Stimulated activated naive CD8-positive, alpha-beta T cell treated with anti-CD3 and anti-CD28 coated beads, Interleukin-15, amount 100 ng/mL, for 72 hours (primary cell): Measurements from ENCODE around the gene EIF6.
A peak's percentile ranks its signal among the peaks of the same experiment; 100 is the strongest.
"Not testable (repeated sequence)": the region's sequence is repeated elsewhere in the genome, so short reads cannot be mapped to it uniquely, and the experiment has no call there.

Experiments
- ATAC-seq: fragments of 150-1000 bp; cut with Tn5 transposase; 2 replicates; pipeline ENCODE4 v1.10.0; 2021; ENCODE audit warnings: mild to moderate bottlenecking, moderate library complexity
- DNase-seq, 2 donors: peaks; one replicate each; pipeline ENCODE4 v3.0.0; 2021 to 2022
- H3K27ac Mint-ChIP-seq, 2 donors: one replicate each; pipeline ENCODE4 v1.8.0; 2022; ENCODE audit warnings: mild to moderate bottlenecking in 2 of 2, mixed read lengths in 2 of 2, moderate library complexity in 2 of 2
- H3K27me3 Mint-ChIP-seq: one replicate; pipeline ENCODE4 v1.8.0; 2022; ENCODE audit warnings: mixed read lengths
- H3K4me1 Mint-ChIP-seq: one replicate; pipeline ENCODE4 v1.8.0; 2022; ENCODE audit warnings: mild to moderate bottlenecking, mixed read lengths
- H3K4me3 Mint-ChIP-seq, 2 donors: one replicate each; pipeline ENCODE4 v1.8.0; 2022; ENCODE audit warnings: mild to moderate bottlenecking in 2 of 2, mixed read lengths in 2 of 2, moderate library complexity in 1 of 2
- H3K9me3 Mint-ChIP-seq, 2 donors: one replicate each; pipeline ENCODE4 v1.8.0; 2022; ENCODE audit warnings: mixed read lengths in 2 of 2

EIF6 gene

DNA sequence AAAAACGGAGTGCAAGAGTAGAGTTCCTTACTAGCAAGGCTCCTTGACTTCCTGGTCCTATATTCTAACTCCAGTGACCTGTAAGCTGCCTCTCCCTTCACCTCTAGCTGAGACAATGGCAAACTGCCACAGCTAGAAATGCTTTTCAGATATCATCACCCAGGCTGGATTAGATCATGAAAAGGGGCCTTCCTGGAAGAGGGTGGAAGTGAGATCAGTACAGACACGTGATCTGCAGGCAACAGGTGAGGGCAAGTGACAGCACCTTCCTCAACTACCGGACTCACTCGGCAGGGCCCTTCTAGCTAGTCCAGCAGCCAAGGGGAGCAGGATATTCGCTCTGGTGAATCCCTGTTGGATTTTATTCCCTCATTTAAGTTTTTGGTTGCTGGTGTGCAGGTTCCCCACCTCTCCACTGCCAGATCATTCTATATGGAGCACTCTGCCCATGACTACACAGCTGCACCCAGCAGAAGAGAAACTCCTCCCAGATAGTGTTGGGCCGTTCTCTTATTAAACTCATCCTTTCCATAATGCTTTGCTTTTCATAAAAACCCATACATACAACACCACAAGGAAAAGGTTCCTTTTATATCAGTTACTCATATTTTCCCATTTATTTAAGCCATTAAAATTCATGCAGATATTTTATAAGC lies 34.1 kb upstream of the EIF6 start:
- peak overlapping the region; percentile 76 to 77 for H3K27ac Mint-ChIP-seq

DNA sequence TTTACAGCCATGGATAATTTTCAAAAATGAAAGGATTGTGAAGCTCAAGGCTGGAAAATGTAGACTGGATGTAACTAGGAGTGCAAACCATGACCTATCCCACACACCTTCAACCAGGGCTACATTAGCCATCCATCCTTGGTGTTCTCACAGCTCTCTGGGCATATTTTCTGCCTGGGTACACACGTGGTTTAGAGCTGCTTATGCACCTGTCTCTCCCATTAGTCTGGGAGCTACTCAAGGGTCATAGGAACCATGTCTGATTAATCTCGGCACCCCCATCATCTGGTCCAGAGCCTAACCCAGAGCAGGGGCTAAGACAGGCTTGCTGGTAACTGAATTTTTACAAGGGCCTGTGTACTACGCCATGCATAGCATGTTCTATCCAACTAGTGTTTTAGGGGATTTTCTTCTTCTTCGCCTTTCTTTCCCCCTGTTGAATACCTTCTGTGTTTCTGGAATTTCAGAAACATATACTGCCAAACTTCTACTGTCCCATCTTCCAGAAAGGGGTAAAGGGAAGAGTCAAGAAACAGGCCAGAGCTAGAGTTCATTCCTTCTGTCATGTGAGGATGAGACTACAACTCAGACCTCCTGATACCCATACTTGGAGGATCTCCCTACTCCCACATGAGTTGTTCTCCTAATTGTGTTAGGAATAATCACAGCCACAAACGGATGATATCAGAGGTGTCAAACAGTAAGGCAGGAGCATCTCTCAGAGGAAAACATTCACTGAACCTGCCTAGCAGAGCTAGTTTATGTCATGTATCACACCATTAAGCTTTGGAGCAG lies 33.0 kb upstream of the EIF6 start:
- peaks cover 38% of the 10 kb centered on the region for H3K4me1 Mint-ChIP-seq
- no peak overlapping the region for H3K4me3 Mint-ChIP-seq
- H3K9me3 Mint-ChIP-seq = no peaks in the 10 kb centered on the region
- DNase-seq = no peak
- no peaks in the 10 kb centered on the region for H3K27me3 Mint-ChIP-seq
- peak overlapping the region in 1 of 2 donors; percentile 2 for H3K27ac Mint-ChIP-seq
- no peak for ATAC-seq

More for the DNA sequence above, 34.1 kb upstream of the EIF6 start:
- DNase-seq (no peak), ATAC-seq (peak; percentile 50)
- Mint-ChIP-seq H3K27me3 (no peaks in the 10 kb centered on the region), H3K4me3 (no peak overlapping the region), H3K4me1 (peaks cover 43% of the 10 kb centered on the region), H3K9me3 (no peaks in the 10 kb centered on the region)

DNA sequence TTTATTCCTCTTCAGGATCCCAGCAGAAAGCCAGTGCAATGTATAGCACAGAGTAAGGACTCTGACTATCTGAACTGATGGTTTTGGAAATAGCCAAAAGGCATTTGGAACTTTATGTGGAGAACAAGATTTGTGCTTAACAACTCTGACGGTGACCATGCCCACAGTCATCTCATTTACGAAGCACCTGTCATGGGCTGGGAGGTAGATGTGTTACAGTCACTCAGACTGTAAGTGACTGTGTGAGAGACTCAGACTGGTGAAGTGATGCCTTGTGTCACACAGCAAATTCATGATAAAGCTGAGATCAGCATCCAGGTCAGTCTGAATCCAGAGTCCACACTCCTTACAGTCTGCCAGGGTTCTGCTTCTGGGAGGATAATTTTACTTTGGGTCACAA lies 31.5 kb upstream of the EIF6 start:
- Mint-ChIP-seq H3K27ac (no peak overlapping the region), H3K9me3 (no peaks in the 10 kb centered on the region)

DNA sequence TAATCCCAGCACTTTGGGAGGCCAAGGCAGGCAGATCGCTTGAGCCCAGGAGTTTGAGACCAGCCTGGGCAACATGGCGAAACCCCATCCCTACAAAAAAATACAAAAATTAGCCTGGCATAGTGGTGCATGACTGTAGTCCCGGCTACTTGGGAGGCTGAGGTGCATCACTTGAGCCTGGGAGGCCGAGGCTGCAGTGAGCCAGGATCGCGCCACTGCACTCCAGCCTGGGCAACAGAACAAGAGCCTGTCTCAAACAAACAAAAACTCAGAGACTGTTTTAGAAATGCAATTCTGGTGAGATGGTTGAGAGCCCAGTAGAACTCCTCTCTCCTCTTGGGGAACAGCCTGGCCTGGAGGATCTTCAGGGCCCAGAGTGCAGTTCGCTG lies 31.1 kb upstream of the EIF6 start:
- H3K9me3 Mint-ChIP-seq, H3K27ac Mint-ChIP-seq, ATAC-seq, H3K27me3 Mint-ChIP-seq, DNase-seq, H3K4me3 Mint-ChIP-seq: not testable (repeated sequence)
- peaks cover 57% of the 10 kb centered on the region for H3K4me1 Mint-ChIP-seq

More for the DNA sequence above, 31.5 kb upstream of the EIF6 start:
- H3K27me3 Mint-ChIP-seq = no peaks in the 10 kb centered on the region
- DNase-seq (no peak), ATAC-seq (no peak)
- H3K4me3 Mint-ChIP-seq = no peak overlapping the region
- peaks cover 53% of the 10 kb centered on the region for H3K4me1 Mint-ChIP-seq

DNA sequence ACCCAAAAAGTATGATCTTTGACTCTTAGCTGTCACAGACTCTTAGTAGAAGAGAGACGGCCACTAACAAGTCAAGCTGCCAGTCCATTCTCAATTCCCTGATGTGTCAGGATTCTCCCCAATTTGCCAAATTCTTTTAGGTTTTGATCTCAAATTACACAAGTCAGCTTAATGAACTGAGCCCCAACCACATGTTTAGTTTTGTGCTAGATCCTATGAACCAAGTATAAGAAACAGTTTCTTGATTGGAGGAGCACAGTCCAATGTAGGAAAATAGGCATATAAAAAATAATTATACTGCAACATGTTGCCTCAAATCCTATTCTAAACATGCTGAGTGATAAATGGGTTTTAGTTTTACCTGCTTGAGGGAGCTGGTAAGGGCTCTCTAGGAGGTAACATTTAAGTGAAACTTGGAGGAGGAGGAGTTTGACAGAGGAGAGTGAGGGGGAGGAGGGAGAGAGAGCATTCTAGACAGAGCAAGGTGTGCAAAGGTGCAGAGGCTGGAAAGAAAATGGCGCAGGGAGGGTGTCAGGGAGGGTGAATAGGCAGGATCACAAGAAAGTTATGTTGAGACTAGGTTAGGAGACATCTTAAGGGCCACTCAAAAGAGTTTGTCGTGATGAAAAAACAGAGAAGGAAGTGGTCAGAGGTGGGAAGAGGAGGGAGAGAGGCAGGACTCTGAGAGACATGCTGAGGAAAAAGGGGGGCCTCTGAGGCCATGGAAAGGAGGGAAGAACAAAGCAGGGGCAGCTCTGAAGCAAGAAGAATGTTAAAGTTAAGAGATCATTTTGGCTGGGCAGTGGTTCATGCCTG lies 30.5 kb upstream of the EIF6 start:
- H3K27ac Mint-ChIP-seq = peak overlapping the region in 1 of 2 donors; percentile 86
- no peaks in the 10 kb centered on the region for H3K9me3 Mint-ChIP-seq
- H3K27me3 Mint-ChIP-seq = no peaks in the 10 kb centered on the region
- DNase-seq (no peak), ATAC-seq (peak; percentile 32)
- peaks cover 57% of the 10 kb centered on the region for H3K4me1 Mint-ChIP-seq
- H3K4me3 Mint-ChIP-seq = peak overlapping the region; percentile 1 to 12

DNA sequence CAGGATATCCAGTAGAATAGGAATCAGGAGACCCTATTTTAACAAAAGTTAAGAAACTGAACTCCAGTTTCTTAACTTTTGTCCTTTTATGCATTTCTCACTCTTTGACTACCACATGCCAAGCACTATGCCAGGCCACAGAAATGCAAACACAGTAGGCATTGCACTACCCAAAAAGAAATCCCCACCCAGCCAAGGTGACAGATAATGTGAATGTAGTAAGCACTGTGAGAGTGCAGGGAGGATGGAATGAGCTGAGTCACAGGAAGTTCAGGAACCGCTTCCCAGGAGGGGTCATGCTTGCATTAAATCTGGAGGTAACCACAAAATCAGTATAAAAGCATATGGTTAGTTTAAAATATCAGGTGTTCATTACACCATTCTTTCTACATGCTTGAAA lies 27.7 kb upstream of the EIF6 start:
- peak in 1 of 2 donors; percentile 36 for DNase-seq
- Mint-ChIP-seq H3K27ac (peak overlapping the region in 1 of 2 donors; percentile 67), H3K4me3 (peak overlapping the region in 1 of 2 donors; percentile 13), H3K4me1 (peaks cover 53% of the 10 kb centered on the region), H3K27me3 (no peaks in the 10 kb centered on the region), H3K9me3 (no peaks in the 10 kb centered on the region)
- peak; percentile 86 for ATAC-seq

DNA sequence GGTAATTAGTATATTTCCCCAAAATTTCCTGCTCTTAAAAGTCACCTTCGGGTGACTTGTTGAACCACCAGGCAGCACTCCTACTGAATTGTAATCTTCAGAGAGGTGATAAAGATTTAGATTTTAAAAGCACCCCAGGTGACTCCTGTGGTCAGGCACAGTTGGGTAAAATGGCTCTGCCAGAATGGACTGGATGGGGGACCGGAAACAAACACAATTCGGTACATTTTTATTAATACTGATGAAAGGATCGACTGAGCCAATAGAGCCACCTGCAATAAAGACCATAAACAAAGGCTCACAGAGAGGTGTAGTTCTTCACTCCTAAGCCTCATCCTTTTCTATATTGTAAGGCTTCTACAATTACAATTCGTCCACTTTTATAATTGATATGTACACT lies 27.2 kb upstream of the EIF6 start:
- H3K27me3 Mint-ChIP-seq = no peaks in the 10 kb centered on the region
- H3K9me3 Mint-ChIP-seq = no peaks in the 10 kb centered on the region
- DNase-seq = no peak
- H3K4me3 Mint-ChIP-seq = peak overlapping the region in 1 of 2 donors; percentile 13
- no peak for ATAC-seq
- H3K4me1 Mint-ChIP-seq = peaks cover 58% of the 10 kb centered on the region
- peak overlapping the region in 1 of 2 donors; percentile 67 for H3K27ac Mint-ChIP-seq

DNA sequence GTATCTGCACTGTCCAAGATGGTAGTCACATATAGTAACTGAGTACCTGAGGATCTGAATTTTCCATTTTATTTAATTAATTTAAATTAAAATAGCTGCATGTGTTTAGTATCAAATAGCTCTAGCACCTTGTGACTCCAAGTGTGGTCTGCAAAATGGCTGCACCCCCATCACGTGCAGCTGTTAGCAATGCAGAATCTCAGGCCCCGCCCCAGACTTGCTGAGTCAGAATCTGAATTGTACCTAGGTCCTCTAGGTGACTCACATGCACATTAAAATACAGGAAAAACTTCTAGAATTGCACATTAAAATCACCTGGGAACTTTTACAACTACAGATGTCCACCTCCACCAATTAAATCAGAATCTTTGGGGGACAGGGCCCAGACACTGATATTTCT lies 26.8 kb upstream of the EIF6 start:
- H3K9me3 Mint-ChIP-seq = no peaks in the 10 kb centered on the region
- peak overlapping the region in 1 of 2 donors; percentile 13 for H3K4me3 Mint-ChIP-seq
- H3K27me3 Mint-ChIP-seq = no peaks in the 10 kb centered on the region
- ATAC-seq (peak; percentile 74), DNase-seq (peak; percentile 35 to 71)
- peaks cover 62% of the 10 kb centered on the region for H3K4me1 Mint-ChIP-seq
- no peak overlapping the region for H3K27ac Mint-ChIP-seq

DNA sequence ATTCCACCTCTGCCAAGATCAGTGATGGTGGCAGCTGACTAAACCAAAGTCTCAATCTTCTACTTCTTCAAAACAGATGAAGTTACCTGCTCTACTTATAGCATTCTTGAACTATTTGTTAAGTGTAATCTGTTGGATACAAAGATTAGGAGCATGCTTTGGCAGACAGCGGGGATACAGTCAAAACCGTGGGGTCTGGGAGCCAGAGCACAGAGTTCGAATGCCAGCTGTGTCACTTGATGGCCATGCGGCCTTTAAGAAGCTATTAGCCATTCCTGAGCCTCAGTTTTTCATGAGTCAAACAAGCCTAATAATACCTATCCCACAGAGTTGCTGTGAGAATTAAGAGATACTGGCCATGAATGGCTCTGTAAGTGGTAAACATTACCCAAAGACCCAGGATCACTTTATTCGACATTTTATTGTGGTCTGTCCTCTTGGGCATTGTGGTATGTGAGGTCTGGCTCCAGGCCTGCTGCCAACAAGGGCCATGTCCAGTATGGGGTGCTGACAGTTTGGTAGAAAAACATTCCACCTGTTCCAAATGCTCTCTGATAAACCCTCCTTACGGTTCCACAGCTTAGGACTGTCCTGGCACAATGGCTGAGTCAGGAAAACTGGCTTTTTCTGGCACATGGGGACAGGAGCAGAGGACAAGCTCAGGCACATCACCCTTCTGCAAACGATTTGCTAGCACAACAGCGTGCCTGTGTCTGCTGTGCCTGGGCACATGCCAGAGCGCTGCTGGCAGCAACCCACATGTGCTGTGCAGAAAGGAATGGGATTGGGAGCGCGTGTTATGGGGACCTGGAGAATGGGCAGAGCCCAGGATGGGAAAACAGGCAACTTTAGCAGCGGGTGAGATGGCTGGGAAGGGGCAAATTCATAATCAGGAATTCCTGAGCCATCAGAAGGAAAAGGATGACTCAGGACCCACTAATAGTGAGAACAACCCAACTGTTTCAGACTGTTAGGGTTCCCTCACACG lies 23.4 kb upstream of the EIF6 start:
- DNase-seq = no peak
- Mint-ChIP-seq H3K9me3 (no peaks in the 10 kb centered on the region), H3K4me3 (no peak overlapping the region), H3K4me1 (peaks cover 73% of the 10 kb centered on the region), H3K27ac (peak overlapping the region in 1 of 2 donors; percentile 6), H3K27me3 (no peaks in the 10 kb centered on the region)
- ATAC-seq = no peak

DNA sequence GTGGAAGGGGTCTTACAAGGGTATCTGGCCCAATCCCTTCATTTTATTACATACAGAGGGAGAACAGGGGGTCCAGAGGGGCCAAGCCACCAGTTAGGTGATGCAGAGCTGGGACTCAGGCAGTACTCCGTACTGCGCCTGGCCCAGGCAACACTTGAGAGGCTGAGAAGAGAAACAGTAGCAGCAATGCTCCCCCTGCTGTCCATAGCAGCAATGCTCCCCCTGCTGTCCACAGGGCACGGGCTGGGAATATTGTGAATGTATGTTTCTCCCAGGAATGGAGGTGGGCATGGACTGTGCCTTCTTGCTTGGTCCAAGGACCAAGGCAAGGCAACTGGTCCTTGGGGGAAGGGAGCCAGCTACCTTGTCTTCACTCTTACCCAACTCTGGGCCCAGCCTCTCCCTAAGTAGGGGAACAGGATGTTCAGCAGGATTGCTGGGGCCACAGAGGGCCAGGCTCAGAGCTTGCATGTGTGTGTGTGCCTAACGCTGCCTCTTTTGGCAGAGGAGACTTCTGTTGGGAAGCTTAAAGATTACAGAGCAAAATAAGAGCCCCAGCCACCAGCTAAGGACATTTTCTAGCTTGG lies 22.5 kb upstream of the EIF6 start:
- peak overlapping the region in 1 of 2 donors; percentile 93 for H3K27ac Mint-ChIP-seq
- no peak for ATAC-seq
- no peaks in the 10 kb centered on the region for H3K27me3 Mint-ChIP-seq
- H3K4me1 Mint-ChIP-seq = peaks cover 70% of the 10 kb centered on the region
- no peak for DNase-seq
- no peak overlapping the region for H3K4me3 Mint-ChIP-seq
- H3K9me3 Mint-ChIP-seq = no peaks in the 10 kb centered on the region

DNA sequence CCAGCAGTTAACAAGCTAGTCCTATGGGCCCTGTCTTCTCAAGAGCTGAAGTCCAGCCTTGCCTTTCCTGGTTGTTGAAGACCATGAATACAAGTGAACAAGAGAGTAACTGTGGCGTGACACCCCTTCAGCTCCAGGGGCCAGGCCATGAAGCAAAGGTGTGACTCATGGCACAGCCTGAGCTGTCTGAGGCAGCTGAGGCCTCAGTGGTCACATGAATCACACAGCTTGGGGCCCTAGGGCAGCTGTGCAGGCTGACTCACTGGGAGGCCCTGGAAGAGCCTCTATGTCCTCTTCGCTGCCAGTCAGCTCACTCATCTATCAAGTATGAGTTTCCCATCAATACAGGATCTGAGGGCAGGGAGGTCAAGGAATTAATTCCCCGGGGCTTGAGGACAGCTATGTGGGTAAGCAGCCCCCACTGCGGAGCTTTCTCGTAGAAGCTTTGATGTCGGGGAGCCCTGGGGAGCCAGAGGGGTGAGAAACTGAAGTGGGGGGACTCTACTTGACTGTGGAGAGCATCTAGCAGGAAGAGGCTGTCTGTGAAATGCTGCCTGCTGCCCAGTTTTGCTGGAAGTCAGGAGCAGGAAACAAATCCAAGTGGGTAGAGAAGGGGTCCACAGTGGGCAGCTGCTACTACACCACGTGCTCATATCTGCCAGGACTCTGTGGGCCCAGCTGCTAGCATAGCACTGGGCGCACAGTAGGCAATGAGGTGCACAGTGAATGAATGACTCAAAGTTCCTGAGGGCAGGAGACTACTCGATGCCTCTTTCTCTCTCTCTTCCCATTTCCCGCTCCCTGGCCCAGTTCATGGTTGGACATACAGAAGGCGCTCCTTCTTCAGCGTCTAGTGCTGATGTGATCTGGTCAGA lies 21.3 kb upstream of the EIF6 start:
- H3K4me1 Mint-ChIP-seq = peaks cover 59% of the 10 kb centered on the region
- H3K4me3 Mint-ChIP-seq = peak overlapping the region; percentile 60 to 74
- ATAC-seq (peak; percentile 99), DNase-seq (peak; percentile 81 to 92)
- no peaks in the 10 kb centered on the region for H3K27me3 Mint-ChIP-seq
- no peaks in the 10 kb centered on the region for H3K9me3 Mint-ChIP-seq
- H3K27ac Mint-ChIP-seq = peak overlapping the region; percentile 66 to 96

DNA sequence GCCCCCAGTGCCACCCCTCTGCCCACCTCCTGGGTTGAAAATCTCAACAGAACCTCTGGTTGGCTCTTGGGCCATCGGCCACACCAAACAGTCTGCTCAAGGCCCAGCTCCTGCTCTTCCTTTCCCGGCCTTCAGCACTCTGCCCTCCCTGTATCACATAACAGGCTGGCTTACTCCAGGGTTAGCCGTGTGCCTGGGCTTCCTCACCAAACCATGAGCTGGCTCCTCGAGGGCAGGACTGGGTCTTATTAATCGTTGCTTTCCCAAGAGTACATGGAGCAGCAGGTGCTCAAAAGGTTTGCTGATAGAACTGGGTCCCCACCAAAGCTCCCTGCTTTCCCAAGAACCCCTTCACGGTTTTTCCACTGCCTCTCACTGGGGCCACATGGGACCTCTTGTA lies 20.4 kb upstream of the EIF6 start:
- H3K27ac Mint-ChIP-seq = peak overlapping the region; percentile 66 to 83
- ATAC-seq = no peak
- no peaks in the 10 kb centered on the region for H3K9me3 Mint-ChIP-seq
- peaks cover 57% of the 10 kb centered on the region for H3K4me1 Mint-ChIP-seq
- DNase-seq = no peak
- H3K27me3 Mint-ChIP-seq = no peaks in the 10 kb centered on the region
- H3K4me3 Mint-ChIP-seq = peak overlapping the region in 1 of 2 donors; percentile 74

DNA sequence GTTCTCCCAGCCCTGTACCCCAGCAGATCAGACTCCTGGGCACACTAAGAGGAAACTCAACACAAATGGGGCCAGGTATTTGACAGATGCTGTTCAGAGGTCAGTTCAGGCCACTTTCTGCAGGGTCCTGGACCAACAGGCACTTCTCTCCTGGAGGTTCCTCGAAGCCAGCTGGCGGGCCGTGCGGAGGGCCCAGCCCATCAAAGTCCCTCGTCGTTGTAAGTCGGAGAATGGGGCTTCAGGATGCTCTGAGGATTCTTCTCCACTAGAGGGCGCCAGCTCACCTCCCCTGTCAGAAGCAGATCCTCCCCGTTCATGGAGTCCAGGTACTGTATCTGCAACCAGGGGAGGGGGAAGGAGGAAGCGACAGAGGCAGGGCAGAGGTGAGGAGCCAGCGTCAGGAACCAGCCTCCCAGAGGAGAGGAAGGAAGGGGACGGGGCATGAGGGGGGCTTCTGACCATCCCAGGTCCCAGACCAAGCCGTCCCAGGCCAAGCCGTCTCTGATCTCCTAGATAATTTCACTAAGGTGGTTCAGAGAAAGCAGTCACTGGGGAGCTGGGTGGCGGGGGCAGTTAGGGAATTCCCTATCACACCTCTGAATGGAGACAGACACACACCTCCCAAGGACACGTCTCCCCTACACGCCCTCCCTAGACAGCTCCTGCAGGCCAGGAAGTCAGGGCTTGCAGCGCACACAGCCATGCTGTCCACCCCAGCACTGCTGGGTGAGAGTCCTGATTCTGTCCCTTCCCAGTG lies 19.3 kb upstream of the EIF6 start:
- peak overlapping the region; percentile 6 to 58 for H3K4me3 Mint-ChIP-seq
- ATAC-seq (peak; percentile 67), DNase-seq (peak; percentile 87 to 88)
- peak overlapping the region in 1 of 2 donors; percentile 48 for H3K27ac Mint-ChIP-seq
- no peaks in the 10 kb centered on the region for H3K27me3 Mint-ChIP-seq
- no peaks in the 10 kb centered on the region for H3K9me3 Mint-ChIP-seq
- peaks cover 57% of the 10 kb centered on the region for H3K4me1 Mint-ChIP-seq
